Adrenal gland (tissue), 12 donors: ENCODE measurements around the gene TUBB4B. TPM values are rescaled to one million over a fixed set of nuclear protein-coding genes. Genes with fewer than 3 reads are reported as not detected.
A peak's percentile ranks its signal among the peaks of the same experiment; 100 is the strongest.

ENCODE experiments used
- DNase-seq, 7 donors: peaks; one replicate each; pipeline ENCODE4 v3.0.0-alpha.2; 2019 to 2020
- H3K27ac ChIP-seq, 5 donors: fragments of 200-600 bp; sonication (generic) in 4 of 5; 1 replicate in 3 of 5; 2 replicates in 2 of 5; pipeline versions ENCODE4 v1.5.1 to v1.8.0; 2016 to 2020; ENCODE audit warnings: mild to moderate bottlenecking in 1 of 5
- H3K27me3 ChIP-seq: fragments of 200-600 bp; 2 replicates; pipeline ENCODE4 v1.8.0; 2021
- H3K36me3 ChIP-seq, 2 donors: fragments of 200-600 bp; replicated peaks in 1 of 2; 1 replicate in 1 of 2; 2 replicates in 1 of 2; pipeline versions ENCODE4 v1.5.1 to v1.8.0; 2018 to 2022
- H3K4me1 ChIP-seq, 2 donors: fragments of 200-600 bp; replicated peaks in 1 of 2; 1 replicate in 1 of 2; 2 replicates in 1 of 2; pipeline versions ENCODE4 v1.5.1 to v1.8.0; 2018 to 2021
- H3K4me3 ChIP-seq, 4 donors: fragments of 200-600 bp; sonication (generic) in 3 of 4; one replicate each; pipeline ENCODE4 v1.5.1; 2016 to 2018
- H3K9me3 ChIP-seq, 3 donors: fragments of 200-600 bp; sonication (generic) in 1 of 3; replicated peaks in 1 of 3; 1 replicate in 2 of 3; 2 replicates in 1 of 3; pipeline versions ENCODE4 v1.5.1 to v1.8.0; 2016 to 2021
- POLR2A ChIP-seq, 2 donors: fragments of 450-650 bp; IDR thresholded peaks; one replicate each; pipeline ENCODE4 v1.6.1; 2017; ENCODE audit warnings: antibody characterized with exemption in 2 of 2, mild to moderate bottlenecking in 2 of 2, moderate library complexity in 1 of 2
- WGBS, 4 donors: extraction: QIAGEN DNeasy Blood & Tissue Kit in 2 of 4; methylation state at CpG; one replicate each; pipeline versions ENCODE4 v1.1.5 to v1.1.7; 2013 to 2017; 5-methylcytosine and 5-hydroxymethylcytosine counted together
- intact Hi-C, 2 donors: fragments of 100-400 bp; cut with DNase I; formaldehyde crosslinking; loops; one replicate each; pipeline versions ENCODE4 v1.14.1 to v1.15.0; 2022 to 2023
- polyA plus RNA-seq, 3 donors: library from polyadenylated mRNA; stranded (reverse); fragments of 200-250 nt in 2 of 3; fragments of 350-450 nt in 1 of 3; fragmentation: Illumina TruSeq in 1 of 3; extraction: RNeasy Lipid Tissue Mini Kit (QIAGEN cat#74804) in 1 of 3; gene quantifications; one replicate each; pipeline ENCODE4 v1.2.3, GENCODE V29; 2013 to 2014
- total RNA-seq, 9 donors: library from RNA; depleted of rRNA in 4 of 9; stranded (reverse); fragments of >200 nt in 4 of 9; fragments of 120-200 nt in 1 of 9; fragmentation: NEBNext Ultra II Directional in 1 of 9; extraction: Animal tissue kit (Norgen Biotek cat#: 25700) in 1 of 9; gene quantifications; one replicate each; pipeline versions ENCODE4 v1.1.0 to v1.2.4, GENCODE V29; 2013 to 2023
- TF ChIP-seq, protein P1 (sequence below), 6 experiments: fragments of 450-650 bp in 4 of 6; fragments of 200-600 bp in 2 of 6; sonication (generic) in 1 of 6; IDR thresholded peaks; 1 replicate in 5 of 6; 2 replicates in 1 of 6; pipeline versions ENCODE4 v1.5.1 to v1.8.0; 2016 to 2021; ENCODE audit warnings: antibody characterized with exemption in 6 of 6, mild to moderate bottlenecking in 2 of 6, moderate library complexity in 1 of 6
- donor health status: healthy with polysubstance abuse.
- donor health status: Bipolar disorder and iron deficiency.
- donor health status: DM: yes; HTN: yes; CAD: no.
- donor health status: DM: no; HTN: no; CAD: no.
- donor health status: DM: no; HTN: no; CAD: no.
- donor health status: DM: yes; HTN: yes; CAD: no.

Gene TUBB4B
- total and polyA plus RNA-seq, 12 donors, result 69.9 to 362 (median 151) TPM

DNA sequence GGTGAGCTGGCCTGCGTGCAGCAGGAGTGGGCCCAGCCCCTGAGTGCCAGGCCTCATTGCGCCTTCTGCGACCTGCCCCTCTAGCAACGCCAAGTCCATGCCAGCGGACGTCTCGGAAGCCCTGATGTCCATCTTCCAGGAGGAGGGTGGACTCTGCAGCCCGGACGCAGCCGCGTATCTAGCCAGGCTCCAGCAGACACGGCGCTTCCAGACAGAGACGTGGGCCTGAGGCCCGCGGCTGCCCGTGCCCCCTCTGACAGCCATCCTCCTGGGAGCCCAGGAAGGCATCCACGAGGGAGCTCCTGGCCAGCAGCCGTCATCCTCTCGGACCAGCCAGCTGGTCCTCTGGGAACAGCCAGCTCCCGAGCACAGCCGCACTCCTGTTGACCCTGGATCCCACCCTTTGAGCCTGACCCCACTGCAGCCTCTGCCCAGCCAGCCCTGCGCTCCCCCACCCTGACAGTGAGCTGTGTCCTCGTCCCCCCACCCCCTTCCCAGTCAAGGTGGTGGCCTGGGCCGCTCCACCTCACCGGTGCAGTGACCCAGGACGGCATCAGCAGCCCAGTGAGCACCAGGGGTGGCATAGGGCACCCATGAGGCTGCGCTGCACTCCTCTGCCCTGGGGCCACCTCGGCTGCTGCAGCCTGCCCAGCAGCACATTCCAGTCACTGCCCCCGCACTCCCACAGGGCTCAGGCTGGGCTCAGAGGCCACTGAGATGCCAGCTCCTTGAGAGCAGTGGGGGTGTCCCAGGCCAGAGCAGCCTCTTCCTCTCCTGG is 24.7 kb upstream of the TUBB4B start:
- Histone ChIP-seq H3K36me3 (no peaks in the 10 kb centered on the region), H3K27ac (peak overlapping the region in 1 of 5 donors; percentile 82), H3K27me3 (no peaks in the 10 kb centered on the region), H3K4me1 (peaks cover 18% of the 10 kb centered on the region in 2 donors), H3K9me3 (no peaks in the 10 kb centered on the region), H3K4me3 (no peak overlapping the region)
- TF ChIP-seq POLR2A (IDR thresholded peaks at IDR 0.05), result no peak
- TF ChIP-seq, protein P1, sequence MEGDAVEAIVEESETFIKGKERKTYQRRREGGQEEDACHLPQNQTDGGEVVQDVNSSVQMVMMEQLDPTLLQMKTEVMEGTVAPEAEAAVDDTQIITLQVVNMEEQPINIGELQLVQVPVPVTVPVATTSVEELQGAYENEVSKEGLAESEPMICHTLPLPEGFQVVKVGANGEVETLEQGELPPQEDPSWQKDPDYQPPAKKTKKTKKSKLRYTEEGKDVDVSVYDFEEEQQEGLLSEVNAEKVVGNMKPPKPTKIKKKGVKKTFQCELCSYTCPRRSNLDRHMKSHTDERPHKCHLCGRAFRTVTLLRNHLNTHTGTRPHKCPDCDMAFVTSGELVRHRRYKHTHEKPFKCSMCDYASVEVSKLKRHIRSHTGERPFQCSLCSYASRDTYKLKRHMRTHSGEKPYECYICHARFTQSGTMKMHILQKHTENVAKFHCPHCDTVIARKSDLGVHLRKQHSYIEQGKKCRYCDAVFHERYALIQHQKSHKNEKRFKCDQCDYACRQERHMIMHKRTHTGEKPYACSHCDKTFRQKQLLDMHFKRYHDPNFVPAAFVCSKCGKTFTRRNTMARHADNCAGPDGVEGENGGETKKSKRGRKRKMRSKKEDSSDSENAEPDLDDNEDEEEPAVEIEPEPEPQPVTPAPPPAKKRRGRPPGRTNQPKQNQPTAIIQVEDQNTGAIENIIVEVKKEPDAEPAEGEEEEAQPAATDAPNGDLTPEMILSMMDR (IDR thresholded peaks at IDR 0.05), result no peak
- 93 to 100% (median 96%) methylated on average over 3 to 30 of the region's 30 CpGs for WGBS, 4 donors
- intact Hi-C loops, result no loop called here
- DNase-seq, result no peak

DNA sequence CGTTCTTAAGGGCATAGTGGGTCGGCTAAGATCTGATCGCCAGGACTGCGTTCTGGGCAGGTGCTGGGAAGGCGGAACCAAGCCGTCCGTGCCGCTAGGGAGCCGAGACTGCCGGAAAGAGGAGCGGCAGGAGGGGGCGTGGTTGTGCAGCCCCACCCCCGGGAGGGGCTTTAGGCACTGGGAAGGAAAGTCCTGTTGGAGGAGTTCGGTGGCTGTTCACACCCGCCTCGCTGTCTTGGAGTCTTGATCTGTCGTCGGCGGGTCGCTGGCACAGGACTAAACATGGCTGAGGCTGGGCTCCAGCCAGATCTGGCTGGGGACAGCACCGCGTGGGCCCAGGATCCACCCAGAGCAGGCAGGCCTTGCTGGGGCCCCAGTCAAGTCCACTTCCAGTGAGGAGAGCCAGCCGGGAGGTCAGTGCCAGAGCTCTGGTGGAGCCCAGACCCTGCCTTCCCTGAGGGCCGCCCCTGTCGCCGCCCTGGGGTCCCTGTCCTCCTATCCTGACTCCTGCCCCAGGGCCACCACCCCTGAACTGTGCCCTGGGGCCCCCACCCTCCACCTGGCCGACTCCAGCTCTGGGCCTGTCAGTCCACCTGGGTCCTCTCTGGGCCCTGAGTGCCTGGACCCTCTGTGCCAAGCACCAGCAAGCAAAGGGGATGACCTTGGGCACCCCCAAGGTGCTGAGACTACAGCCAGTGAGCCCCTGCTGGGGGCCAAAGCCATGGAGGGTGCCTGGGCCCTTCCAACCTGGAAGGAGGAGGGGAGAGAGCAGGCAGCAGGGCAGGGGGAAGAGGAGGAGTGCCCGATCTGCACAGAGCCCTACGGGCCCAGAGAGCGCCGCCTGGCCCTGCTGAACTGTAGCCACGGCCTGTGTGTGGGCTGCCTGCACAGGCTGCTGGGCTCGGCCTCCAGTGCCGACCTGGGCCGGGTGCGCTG is 23.5 kb upstream of the TUBB4B start:
- H3K4me1 ChIP-seq, result peaks cover 23 to 24% of the 10 kb centered on the region in 2 donors
- DNase-seq, result peak; percentile 83 to 95 (median 92)
- intact Hi-C loops, result no loop called here
- TF ChIP-seq, protein P1 (IDR thresholded peaks at IDR 0.05), result peak in 2 of 6 experiments; percentile 4 to 17
- peak in 1 of 2 donors; percentile 81 for TF ChIP-seq POLR2A (IDR thresholded peaks at IDR 0.05)
- H3K36me3 ChIP-seq, result no peaks in the 10 kb centered on the region
- peak overlapping the region in 2 of 4 donors; percentile 33 to 59 for H3K4me3 ChIP-seq
- no peaks in the 10 kb centered on the region for H3K9me3 ChIP-seq
- 27 to 59% (median 50%) methylated on average over 11 to 36 of the region's 36 CpGs for WGBS, 4 donors
- H3K27ac ChIP-seq, result peak overlapping the region; percentile 58 to 82 (median 69)
- H3K27me3 ChIP-seq, result no peaks in the 10 kb centered on the region

DNA sequence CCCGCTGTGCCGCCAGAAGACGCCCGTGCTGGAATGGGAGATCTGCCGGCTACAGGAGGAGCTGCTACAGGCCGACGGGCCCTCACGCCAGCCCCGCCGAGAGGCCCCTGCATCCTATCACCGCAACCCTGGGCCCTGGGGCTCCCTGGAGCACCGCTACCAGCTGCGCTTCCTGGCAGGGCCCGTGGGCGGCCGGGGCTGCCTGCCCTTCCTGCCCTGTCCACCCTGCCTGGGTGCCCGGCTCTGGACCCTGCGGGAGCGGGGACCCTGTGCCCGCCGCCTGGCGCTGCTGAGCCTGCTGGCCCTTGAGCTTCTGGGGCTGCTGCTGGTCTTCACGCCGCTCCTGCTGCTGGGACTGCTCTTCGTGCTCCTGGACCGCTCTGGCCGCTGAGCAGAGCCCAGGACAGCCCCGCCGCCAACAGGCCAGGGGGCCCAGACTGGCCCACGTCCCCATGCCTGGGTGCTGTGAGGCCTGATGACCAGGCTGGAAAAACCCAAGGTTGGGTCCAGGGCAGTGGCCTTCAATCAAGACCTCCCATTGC is 22.8 kb upstream of the TUBB4B start:
- Histone ChIP-seq H3K4me3 (peak overlapping the region in 1 of 4 donors; percentile 59), H3K27ac (peak overlapping the region; percentile 19 to 82 (median 69)), H3K36me3 (no peaks in the 10 kb centered on the region), H3K9me3 (no peaks in the 10 kb centered on the region), H3K27me3 (no peaks in the 10 kb centered on the region), H3K4me1 (peaks cover 29% of the 10 kb centered on the region in 2 donors)
- DNase-seq, result no peak
- WGBS, 4 donors, result 63 to 92% (median 67%) methylated on average over 9 to 30 of the region's 30 CpGs
- intact Hi-C loops, result no loop called here
- no peak for TF ChIP-seq POLR2A (IDR thresholded peaks at IDR 0.05)
- TF ChIP-seq, protein P1 (IDR thresholded peaks at IDR 0.05), result no peak
